HCT116 (cell line): Measurements from ENCODE around the gene SAMD13.

Experiments
- ATF3 ChIP-seq: IDR thresholded peaks from 2 replicates; pipeline ENCODE4 v1.6.1; 2012
- CTCF ChIP-seq, 3 experiments: fragments of 200-600 bp in 1 of 3; sonication (generic) in 1 of 3; IDR thresholded peaks in 2 of 3; conservative IDR thresholded peaks in 1 of 3; 2 replicates each; pipeline ENCODE4 v1.5.1; 2012 to 2017; ENCODE audit warnings: low read depth in 2 of 3, low read length in 2 of 3, antibody characterized with exemption in 1 of 3, borderline replicate concordance in 1 of 3, control low read depth in 1 of 3, mild to moderate bottlenecking in 1 of 3, mixed read lengths in 1 of 3, mixed run types in 1 of 3, moderate library complexity in 1 of 3; ENCODE audit not compliant: insufficient read depth in 1 of 3
- EZH2 ChIP-seq: fragments of 200-600 bp; sonication (generic); IDR thresholded peaks from 2 replicates; pipeline ENCODE4 v1.6.1; 2017; ENCODE audit warnings: antibody characterized with exemption, mixed run types
- EZH2phosphoT487 ChIP-seq: fragments of 200-600 bp; IDR thresholded peaks from 2 replicates; pipeline ENCODE4 v1.6.1; 2018; ENCODE audit warnings: antibody characterized with exemption, borderline replicate concordance
- JUND ChIP-seq: IDR thresholded peaks from 2 replicates; pipeline ENCODE4 v1.6.1; 2012
- MAX ChIP-seq: IDR thresholded peaks from 2 replicates; pipeline ENCODE4 v1.6.1; 2012
- POLR2A ChIP-seq: IDR thresholded peaks from 2 replicates; pipeline ENCODE4 v1.7.0; 2011; ENCODE audit warnings: borderline replicate concordance; ENCODE audit not compliant: insufficient read depth, insufficient read length; ENCODE audit errors: extremely low read depth
- POLR2AphosphoS5 ChIP-seq: IDR thresholded peaks from 2 replicates; pipeline ENCODE4 v1.6.1; 2011; ENCODE audit warnings: mild to moderate bottlenecking, low read depth, low read length, moderate library complexity
- RAD21 ChIP-seq: IDR thresholded peaks from 2 replicates; pipeline ENCODE4 v1.6.1; 2012; ENCODE audit warnings: low read depth, mild to moderate bottlenecking
- REST ChIP-seq: IDR thresholded peaks from 2 replicates; pipeline ENCODE4 v1.6.1; 2012; ENCODE audit warnings: low read depth
- SIN3A ChIP-seq: IDR thresholded peaks from 2 replicates; pipeline ENCODE4 v1.6.1; 2012; ENCODE audit warnings: low read depth
- SRF ChIP-seq: IDR thresholded peaks from 2 replicates; pipeline ENCODE4 v1.6.1; 2012; ENCODE audit warnings: low read depth
- ZBTB33 ChIP-seq: IDR thresholded peaks from 2 replicates; pipeline ENCODE4 v1.6.1; 2011; ENCODE audit warnings: mild to moderate bottlenecking, low read length, moderate library complexity; ENCODE audit not compliant: insufficient replicate concordance; ENCODE audit errors: extremely low read depth

- TF ChIP-seq SIN3A, result no peak
- TF ChIP-seq CTCF (IDR thresholded peaks at IDR 0.05 in 2 of 3, conservative IDR thresholded peaks at IDR 0.05 in 1 of 3; ENCODE audit: borderline replicate concordance in 1 of 3, insufficient read depth in 1 of 3, low read depth in 2 of 3, low read length in 2 of 3), result no peak
- no peak for TF ChIP-seq MAX
- no peak for TF ChIP-seq EZH2
- TF ChIP-seq POLR2AphosphoS5, result no peak
- no peak for TF ChIP-seq POLR2A
- TF ChIP-seq RAD21, result no peak
- no peak for TF ChIP-seq REST
- no peak for TF ChIP-seq ATF3
- TF ChIP-seq EZH2phosphoT487, result no peak
- TF ChIP-seq ZBTB33, result no peak
- no peak for TF ChIP-seq SRF
- TF ChIP-seq JUND, result no peak
These were observed 42.1 kb upstream of the SAMD13 start for GRCh38 chr1:84259376-84259775.
